ENCODE measurements around the gene CFI.
A peak's percentile ranks its signal among the peaks of the same experiment; 100 is the strongest.

The CFI gene

DNA sequence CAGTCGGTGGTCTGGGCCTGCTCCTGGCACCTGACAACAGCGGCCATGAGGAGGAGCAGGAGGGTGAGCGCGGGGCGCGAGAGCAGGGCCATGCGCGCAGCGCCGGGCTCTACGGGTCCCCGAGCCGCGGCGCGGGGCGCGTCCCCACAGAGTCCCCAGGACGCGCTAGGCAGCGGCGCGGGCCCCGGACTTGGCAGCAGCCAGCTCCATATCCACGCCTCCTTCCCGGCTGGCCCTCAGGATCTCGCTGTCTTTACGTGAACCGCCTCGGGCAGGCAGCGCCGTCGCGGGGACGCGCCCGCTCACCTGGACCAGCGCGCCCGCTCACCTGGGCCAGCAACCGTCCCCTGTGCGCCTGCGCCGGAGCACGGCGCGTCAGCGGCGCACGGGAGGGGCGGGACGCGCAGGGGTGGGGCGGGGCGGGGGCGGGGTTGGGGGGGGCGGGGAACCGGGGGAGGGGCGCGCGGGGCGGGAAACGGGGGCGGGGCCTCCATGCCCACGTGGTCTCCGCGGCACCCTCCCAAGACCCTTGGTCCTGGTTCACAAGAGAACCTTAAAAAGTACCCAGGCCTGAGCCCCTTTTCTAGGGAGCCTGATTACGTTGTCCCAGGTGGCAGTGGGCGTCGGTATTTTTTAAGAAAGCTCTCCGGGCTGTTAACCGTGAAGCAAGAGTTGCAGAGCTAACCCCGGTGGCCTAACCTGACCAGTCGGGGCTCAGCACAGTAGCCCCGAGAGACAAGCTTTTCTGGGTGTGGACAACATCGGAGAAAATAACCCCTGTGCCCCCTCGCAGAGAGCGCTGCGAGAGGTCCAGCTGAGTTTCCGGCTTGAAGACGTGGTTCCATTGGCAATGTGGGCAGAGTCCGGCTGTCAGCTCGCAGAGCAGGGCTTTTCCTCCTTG is 71.8 kb downstream of the CFI start, which contains the start of gene PLA2G12A:
Gene PLA2G12A, minus strand, starts transcription at position 353 of the 901 bp plus-strand sequence. Its CDS starts 261 bp downstream, at position 92.
- DNase-seq, result peak; percentile 84

DNA sequence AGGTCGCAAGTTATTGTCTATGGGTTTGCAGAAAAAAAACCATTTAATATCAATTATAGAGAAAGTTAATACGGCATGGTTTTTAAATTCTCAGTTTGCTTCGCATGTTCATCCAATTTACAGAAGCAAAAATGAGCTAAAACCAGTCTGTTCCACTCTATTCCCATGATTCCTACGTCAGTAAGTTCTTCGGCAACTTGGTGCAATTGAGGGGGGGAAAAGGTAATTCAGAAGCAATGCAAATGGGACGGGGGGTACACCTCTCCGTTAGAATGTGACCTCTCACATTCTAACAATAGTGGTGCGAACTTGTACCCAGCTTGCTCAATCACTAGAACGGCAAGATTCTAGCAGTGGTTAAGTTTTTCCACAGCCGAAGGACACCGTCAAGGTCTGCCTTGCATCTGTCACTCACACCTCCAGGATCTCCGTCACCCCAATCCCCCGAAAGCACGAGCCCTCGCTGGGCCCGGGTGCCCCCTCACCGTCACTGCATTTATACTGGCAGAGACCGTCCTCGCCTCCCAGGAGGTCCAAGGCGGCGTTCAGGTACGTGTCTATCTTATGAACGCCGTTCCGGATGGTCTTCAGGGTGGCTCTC is 72.6 kb downstream of the CFI start:
- no peak for DNase-seq

DNA sequence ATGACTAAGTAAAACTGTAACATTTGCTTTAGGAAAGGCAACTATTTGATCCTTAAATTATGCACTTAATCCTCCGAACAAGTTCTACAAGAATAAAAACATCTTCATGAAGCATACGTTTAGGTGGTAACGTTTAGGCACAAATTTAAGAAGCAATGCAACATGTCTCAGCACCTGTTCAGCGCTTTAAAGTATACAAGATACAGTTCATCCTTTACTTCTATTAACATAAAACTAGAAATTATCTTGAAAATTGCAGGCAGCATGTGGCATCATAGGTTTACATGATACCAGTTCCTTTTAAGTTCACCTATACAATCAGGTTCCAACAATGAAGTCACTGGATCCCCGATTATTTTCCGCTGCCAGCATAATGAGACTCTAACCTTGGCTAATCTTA is 73.4 kb downstream of the CFI start:
- no peak for DNase-seq

DNA sequence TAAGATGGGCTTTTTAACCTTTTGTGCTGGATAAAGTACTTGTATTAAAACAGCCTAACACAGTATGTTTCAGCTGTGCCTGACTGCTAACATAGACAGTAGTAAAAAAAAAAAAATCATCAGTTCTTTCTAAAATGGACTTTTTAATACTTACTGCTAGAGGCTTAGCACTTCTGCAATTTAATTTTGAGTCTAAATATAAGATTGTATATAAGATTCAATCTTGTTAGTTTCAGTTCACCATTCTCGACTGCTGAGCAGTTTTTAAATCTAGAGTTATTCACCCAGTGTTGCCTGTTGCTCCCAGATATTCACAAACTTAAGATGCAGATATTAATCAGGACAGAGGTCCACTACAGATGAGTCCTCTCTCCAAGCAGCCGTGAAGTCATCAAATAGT is 78.7 kb downstream of the CFI start:
- DNase-seq, result no peak

DNA sequence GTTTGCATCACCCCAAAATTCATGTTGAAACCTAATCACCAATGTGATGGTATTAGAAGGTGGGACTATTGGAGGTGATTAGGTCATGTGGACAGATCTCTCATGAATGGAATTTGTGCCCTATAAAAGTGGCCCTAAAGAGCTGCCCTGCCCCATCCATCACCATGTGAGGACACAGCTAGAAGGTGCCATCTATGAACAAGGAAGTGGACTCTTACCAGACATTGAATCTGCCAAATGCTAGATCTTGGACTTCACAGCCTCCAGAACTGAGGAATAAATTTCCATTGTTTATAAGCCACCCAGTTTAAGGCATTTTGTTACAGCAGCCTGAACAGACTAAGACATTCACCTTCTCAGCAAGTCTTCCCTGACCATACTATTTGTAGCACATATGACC is 79.4 kb downstream of the CFI start:
- DNase-seq, result no peak

DNA sequence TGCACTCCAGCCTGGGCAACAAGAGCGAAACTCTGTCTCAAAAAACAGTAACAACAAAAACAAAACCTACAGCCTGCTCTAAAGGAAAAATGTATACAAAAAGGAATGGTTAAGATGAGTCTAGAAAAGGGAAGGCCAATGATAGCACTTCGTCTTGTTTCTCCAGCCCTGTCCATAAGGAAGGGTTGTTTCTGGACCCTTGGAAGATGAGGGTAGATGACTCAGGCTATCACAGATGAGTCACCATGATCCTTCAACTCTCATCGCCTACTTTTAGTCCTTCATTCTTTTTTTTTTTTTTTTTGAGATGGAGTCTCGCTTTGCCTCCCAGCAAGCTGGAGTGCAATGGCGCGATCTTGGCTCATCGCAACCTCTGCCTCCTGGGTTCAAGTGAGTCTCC is 80.8 kb downstream of the CFI start:
- DNase-seq, result no peak

DNA sequence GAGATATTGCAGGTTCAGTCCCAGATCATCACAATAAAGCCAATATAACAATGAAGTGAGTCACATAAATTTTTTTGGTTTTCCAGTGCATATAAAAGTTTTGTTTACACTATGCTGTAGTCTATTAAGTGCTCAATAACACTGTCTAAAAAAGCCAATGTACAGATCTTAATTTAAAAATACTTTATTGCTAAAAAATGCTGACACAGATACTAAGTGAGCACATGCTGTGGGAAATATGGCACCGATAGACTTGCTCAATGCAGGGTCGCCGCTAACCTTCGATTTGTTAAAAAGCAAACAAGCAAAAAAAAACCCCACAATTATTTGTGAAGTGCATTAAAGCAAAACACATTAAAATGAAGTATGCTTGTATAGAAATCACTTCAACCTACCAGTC is 82.2 kb downstream of the CFI start:
- DNase-seq, result no peak

DNA sequence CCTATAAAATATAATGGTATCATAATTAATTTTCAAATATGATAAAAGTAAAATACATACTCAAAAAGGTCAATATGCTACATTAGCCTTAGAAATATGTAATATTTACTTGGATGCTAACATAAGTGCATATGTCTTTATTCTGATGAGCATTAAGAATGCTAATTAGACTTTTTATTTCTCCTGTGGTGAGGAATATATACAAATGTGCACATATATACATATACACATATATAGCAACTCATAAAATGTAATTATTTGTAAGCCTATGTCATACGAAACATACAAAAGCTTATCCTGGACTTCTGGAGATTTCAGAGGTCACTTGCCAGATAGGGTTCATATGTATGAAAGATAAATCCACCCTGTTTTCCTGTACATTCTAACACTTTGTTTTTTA is 83.0 kb downstream of the CFI start:
- no peak for DNase-seq

DNA sequence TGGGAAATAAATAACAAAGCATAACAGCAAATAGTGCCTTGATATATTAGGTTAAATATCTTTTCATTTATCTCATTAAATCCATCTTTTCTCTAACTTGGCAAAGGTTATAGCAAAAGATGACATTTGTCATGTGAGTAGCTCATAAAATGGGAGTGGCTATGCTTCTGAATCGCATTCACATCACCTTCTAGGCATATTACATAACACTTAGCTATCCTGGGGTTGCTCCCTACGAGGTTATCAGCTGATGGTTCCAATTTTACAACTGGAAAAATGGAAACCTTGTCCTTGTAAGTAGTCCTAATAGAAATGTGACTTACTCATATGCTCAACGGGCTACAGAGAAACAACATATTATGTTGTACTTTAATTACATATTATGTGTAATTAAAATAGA is 88.3 kb downstream of the CFI start:
- no peak for DNase-seq

DNA sequence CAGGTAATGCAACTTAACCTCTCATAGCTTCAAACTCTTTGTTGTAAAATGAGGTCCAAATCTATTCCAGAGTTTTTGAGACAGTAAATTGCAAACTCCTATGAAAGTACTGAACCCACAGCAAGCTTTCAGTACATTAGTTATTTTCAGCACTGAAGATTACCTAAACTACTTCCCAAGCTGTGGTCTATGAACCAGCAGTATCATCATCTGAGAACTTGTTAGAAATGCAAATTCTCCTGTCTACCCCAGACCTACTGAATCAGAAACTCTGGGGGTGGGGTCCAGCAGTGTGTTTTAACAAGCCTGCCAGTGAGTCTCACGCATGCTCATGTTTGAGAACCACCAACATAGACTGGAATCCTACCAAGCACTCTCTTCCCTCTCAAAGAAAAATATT is 92.8 kb downstream of the CFI start:
- DNase-seq, result no peak

DNA sequence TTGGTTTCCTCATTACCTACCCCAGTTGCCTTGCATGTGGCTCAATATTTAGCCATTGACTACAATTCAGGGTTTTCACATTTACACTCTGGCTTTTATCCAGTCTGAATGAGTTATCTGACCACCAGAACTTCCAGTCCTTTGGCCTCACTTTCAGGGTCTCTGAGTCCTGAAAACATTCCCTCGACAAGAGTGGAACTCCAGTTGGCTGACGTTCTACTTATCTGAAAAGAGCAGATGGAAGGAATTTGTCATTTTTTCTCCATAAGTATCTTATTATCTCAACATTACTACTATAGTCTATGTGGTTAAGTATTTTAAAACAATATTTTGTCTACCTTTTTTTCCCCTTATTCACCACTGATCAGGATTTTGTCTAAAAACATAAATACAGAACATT is 93.4 kb downstream of the CFI start:
- no peak for DNase-seq

DNA sequence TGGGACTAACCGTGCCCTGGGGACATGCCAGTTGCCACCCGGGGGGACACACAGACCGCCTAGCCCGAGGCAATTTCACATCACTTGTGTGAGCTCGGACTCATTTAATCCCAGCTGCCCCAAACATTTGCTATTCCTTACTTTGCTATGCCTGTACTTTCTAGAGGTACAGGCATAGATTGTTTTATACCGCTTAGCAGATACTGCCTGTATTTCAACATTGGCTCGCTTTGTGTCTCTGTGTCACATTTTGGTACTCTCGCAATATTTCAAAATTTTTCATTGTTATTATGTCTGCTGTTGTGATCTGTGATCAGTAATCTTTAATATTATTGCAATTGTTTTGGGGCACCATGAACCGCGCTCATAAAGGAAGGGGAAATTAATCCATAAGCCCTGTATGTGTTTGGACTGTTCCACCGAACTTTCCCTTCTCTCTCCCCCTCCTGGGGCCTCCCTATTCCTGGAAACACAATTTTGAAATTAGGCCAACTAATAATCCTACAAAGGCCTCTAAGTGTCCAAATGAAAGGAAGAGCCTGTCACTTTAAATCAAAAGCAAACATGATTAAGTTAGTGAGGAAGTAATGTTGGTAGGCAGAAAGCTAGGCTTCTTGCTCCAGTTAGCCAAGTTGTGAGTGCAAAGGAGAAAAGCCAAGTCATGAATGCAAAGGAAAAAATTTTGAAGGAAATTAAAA is 98.0 kb downstream of the CFI start:
- no peak for DNase-seq

DNA sequence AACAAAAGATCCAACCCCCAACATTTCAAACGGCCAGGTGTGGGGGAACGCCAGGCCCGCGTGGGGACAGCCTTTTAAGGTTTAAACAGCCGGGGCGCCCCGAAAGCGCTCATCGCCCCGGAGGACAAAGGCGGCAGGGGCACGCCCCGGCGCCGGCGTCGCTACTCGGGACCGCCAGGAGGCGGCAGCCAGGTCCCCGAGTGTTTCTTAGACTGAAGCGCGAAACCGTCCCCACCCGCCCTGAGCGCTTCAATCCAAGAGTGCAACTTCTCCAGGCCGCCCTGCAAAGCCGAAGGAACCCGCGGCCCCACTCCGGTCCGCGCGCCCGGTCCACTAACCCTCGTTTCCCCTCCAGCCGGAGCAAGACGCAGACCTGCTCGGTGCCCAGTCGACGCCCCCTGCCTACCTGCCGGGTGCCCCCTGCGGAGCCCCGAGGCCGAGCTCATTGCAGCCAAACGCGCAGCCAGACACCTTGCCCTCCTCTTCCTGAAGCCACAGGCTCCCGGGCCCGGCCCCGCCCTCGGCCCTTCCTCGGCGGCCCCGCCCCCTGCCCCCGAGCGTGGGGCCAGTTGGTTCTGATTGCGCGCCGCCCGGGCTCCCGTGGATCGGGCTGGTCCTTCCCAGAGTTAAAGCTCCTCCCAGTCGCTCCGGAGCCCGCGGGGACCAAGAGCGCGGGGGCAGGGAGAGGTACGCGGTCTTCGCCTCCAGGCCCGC is 98.7 kb downstream of the CFI start, which contains the start of gene CASP6:
Gene CASP6, minus strand, starts transcription at position 496 of the 714 bp plus-strand sequence. Its CDS starts 50 bp downstream, at position 446.
- peak; percentile 70 for DNase-seq

DNA sequence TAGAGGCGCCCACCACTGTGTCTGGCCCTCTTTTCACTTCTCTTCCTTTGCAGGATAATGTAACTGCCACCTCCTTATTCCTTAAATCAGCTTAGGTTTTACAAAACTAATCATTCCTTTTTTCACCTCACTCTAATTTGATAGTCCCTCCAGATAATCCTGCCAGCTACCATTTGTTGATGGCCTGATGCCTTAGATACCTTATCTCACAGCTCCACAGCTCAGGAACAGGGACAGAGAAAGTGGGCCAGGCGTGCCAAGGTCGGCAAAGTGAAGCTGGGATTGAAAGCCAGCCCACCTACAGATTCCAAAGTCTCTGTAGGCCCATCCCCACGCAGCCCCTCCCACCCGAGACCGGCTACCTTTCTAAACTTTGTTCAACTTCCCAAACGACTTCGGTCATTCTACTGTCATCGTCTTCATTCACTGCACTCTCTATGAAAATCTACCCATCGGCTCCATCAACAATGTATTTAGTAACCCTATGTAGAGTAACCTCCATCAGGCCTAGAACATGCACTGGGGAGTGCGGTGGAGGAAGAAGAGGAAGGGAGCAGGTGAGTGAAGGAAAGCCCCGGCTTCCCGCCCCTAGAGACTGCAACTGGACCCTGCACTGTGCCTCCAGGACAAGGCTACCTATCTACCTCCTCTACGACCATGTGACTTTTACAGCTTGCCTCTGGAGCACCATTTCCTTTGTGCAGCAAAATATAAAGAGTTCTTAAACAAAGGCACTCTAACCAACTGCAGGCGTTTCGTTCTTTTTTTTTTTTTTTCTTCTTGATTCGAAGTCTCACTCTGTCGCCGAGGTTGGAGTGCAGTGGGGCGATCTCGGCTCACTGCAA is 100.0 kb downstream of the CFI start:
- DNase-seq, result no peak

DNA sequence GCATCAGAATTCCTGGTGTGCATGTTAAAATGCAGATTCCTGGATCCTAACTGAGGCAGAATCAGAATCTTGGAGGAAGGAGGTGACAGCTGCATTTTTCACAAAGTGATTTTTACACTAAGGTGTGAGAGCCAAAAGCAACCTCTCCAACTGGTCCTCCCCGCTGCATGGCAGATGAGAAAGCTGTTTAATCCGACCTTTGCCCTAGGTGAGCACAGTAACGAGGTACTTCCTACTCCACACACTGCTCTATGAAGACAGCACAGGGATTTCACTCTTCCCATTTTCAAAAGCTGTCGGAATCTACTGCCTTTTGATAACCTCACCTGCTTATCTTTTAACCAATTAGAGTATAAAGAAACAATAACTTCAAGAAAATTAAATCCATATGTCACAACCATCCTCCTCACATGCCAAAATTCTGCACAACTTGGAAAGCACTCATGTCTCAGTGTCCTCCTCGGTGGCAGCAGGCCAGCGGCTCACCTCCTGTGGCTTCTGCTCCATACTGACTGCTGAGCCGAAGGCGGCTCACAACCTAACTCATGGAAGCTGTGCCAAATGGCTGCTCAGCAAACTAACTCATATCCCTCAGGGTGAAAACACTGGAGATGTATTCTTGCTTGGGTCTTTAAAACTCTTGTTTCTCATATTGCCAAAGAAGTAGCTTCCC is 102.1 kb downstream of the CFI start:
- DNase-seq, result no peak

DNA sequence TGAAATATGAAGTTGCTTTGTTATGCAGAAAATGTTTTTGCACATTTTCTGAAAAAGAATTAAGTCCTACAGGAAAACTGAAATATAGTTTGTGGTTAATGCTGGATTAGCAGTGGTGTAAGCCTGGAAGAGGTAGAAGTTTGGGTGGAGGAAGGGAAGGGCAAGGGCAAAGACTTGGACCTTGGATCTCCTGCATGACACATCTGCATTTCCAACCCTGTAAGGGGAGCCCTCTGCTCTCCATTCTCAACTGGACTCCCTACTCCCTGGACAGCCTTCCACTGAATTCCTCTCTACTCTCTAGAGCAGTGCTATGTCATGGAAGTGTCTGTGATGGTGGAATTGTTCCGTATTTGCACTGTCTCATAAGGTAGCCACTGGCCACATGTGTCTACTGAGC is 103.1 kb downstream of the CFI start:
- no peak for DNase-seq

DNA sequence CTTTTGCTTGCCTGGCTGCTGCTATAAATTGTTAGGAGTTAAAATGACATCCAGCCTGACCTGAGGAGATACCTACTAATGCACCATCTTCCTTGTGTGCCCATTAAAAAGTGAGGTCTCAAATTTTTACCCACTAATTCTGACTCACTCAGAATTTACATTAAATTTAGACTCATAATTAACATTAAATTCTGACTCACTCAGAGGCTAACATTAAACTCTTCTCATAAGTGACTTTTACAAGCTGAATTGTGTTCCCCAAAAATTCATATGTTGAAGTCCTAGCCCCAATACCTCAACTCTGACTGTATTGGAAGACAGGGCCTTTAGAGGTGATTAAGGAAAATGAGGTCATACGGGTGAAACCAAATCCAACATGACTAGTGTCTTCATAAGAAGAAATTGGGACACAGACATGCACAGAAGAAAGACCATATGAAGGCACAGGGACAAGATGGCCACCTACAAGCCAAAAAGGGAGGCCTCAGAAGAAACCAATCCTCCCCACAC is 110.3 kb downstream of the CFI start:
- no peak for DNase-seq
